Right renal pelvis (tissue), 4 donors: ENCODE measurements around the gene ATG9A. TPM values are rescaled to one million over a fixed set of nuclear protein-coding genes. Genes with fewer than 3 reads are reported as not detected.
A peak's percentile ranks its signal among the peaks of the same experiment; 100 is the strongest.

Experiments
- DNase-seq, 4 donors: peaks; one replicate each; pipeline ENCODE4 v3.0.0-alpha.2; 2013; ENCODE audit warnings: low read depth in 4 of 4, low spot score in 3 of 4, missing footprints in 1 of 4
- polyA plus RNA-seq, 4 donors: library from polyadenylated mRNA; unstranded; fragments of 120-200 nt; gene quantifications; one replicate each; pipeline ENCODE4 v1.2.1, GENCODE V29; 2013; ENCODE audit not compliant: insufficient read length in 4 of 4

ATG9A gene
- polyA plus RNA-seq, 4 donors, result 43.5 to 49.3 (median 45.6) TPM

GRCh38 chr2:219252900-219253752 is 23.7 kb upstream of the ATG9A start, which contains the start of gene TUBA4B:
TSS of gene TUBA4B (plus strand) at chr2:219253243. CDS start at chr2:219253408, 165 bp downstream.
- DNase-seq, result no peak

- no peak for DNase-seq
Observed at GRCh38 chr2:219252570-219252899, 23.1 kb upstream of the ATG9A start.

DNA sequence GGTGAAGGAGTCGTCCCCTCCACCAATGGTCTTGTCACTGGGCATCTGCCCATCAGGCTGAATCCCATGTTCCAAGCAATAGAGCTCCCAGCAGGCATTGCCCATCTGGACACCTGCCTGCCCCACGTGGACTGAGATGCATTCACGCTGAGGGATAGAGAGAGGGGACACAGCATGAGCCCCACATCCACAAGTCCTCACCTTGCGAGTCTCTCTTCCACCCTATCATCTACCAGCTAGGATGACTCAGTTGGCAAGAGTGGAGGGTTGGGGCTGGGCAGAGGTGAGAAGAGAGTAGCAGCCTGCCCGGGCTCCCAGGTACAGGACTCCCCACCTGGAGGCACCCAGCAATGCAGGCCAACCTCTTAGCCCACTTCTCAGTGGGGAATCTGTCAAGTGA is 22.6 kb upstream of the ATG9A start:
- DNase-seq, result no peak

GRCh38 chr2:219251656-219252055 is 22.2 kb upstream of the ATG9A start:
- DNase-seq, result no peak

- no peak for DNase-seq
Observed at GRCh38 chr2:219250049-219250781, 20.8 kb upstream of the ATG9A start.

DNA sequence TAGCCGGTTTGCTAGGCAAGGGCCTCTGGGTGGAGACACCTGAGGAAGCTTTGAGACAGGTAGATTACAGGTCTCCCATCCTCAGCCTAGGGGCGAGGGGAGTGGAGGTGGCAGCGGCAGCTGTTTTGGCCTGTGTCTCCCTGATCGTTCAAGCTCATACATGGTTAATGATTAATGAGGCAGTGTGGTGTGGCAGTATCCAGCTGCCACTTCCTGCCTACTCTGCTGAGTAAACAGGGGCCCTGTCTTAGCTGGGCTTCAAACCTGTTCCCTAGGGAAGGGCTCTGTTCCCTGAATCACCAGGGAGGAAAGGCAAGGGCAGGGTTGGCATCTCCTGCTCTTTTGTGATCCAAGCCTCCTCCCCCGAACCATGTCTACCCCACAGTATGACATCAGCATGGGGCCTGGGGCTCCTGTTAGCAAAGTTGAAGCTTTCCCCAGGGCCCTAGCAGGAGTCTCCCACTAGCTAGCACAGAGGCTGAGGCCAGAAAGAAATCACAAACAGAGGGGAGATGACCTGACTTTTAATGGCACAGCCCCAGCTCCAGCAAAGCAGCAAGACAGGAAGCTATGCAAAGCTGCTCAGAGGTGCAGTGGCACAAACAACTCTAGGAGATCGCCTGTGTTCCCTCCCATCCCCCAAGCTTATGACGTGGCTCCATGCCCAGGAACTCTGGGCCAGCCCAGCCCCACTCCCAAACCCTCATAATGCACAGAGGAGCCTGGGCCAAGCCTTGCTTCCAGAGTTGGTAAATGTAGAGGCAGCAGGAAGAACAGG is 20.0 kb upstream of the ATG9A start:
- DNase-seq, result peak in 1 of 4 donors; percentile 54

- DNase-seq, result no peak
Observed at GRCh38 chr2:219248845-219249202, 19.4 kb upstream of the ATG9A start.

GRCh38 chr2:219247678-219248642 is 18.5 kb upstream of the ATG9A start:
- DNase-seq, result no peak

DNA sequence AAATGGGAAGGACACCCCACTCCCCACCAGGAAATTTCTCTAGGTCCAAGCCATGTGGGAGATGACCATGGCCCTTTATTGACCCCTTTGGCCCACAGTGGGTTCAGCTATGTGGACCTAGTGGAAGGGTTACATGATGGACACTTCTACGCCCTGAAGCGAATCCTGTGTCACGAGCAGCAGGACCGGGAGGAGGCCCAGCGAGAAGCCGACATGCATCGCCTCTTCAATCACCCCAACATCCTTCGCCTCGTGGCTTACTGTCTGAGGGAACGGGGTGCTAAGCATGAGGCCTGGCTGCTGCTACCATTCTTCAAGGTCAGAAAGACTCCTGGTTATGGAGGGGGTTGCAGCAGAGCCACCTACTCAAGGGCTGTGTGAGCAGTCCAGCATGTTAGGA is 17.1 kb upstream of the ATG9A start:
- no peak for DNase-seq

DNA sequence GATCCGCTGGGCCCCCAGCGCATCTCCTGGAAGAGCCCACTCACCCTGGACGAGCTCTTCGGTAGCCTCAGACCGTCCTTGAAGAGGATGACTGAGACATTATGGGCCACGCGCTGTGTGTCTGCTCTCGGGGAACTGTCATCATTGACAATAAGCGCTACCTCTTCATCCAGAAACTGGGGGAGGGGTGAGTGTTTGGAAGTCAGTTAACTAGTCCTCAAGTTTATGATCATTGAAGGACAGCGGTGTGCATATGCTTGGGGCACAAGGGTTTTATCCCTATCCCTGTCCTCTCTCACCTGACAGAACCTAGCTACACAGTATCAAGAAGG is 16.4 kb upstream of the ATG9A start:
- DNase-seq, result no peak

GRCh38 chr2:219245148-219245898 is 15.9 kb upstream of the ATG9A start, which contains the start of the genes GLB1L and STK16:
TSS of gene GLB1L (minus strand) at chr2:219245444. CDS start at chr2:219243573, 1,871 bp downstream.
TSS of gene STK16 (plus strand) at chr2:219245479. CDS start at chr2:219246000, 521 bp downstream.
- peak; percentile 82 to 92 (median 90) for DNase-seq

GRCh38 chr2:219244789-219245147 is 15.3 kb upstream of the ATG9A start:
- no peak for DNase-seq

- no peak for DNase-seq
Observed at GRCh38 chr2:219243291-219243761, 13.9 kb upstream of the ATG9A start.

DNA sequence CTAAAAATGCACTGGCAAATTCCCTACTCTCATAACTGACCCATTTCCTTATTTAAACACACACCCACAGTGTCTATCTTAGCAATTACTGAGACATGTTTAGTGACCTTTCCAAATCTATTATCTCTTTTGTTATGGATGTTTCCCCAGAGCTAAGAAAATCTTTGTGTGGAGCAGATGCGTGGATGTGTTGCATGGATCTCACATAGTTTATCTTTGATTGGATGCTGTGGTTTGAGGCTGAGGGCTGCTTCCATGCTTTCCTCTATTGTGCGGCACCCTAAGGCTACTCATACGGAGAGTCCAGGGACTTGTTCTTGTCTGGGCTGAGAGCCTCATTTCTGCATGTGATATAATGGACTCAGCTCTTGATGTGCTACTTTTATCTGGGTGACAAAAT is 4.9 kb upstream of the ATG9A start:
- DNase-seq, result no peak

- DNase-seq, result no peak
Observed at GRCh38 chr2:219230059-219230540, 664 bp upstream of the ATG9A start.

DNA sequence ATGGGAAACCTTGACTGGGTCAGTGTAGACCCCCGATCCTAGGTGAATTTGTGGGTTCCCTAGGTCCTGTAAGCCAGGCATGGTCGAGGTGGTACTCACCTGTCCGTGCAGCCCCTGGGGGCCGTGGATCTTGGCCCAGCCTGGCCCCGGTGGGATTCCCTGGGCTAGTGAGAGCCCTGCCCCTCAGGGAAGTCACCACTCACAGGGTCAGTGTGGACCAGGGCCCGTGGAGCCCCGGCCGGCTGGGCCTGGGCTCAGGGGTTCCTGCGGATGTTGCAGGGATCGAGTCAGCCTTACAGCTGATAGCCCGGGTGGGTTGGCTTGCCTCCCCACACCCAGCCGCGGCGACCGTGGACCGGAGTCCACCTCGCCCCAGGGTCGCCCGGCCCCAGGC is 528 bp downstream of the ATG9A start:
- DNase-seq, result no peak

DNA sequence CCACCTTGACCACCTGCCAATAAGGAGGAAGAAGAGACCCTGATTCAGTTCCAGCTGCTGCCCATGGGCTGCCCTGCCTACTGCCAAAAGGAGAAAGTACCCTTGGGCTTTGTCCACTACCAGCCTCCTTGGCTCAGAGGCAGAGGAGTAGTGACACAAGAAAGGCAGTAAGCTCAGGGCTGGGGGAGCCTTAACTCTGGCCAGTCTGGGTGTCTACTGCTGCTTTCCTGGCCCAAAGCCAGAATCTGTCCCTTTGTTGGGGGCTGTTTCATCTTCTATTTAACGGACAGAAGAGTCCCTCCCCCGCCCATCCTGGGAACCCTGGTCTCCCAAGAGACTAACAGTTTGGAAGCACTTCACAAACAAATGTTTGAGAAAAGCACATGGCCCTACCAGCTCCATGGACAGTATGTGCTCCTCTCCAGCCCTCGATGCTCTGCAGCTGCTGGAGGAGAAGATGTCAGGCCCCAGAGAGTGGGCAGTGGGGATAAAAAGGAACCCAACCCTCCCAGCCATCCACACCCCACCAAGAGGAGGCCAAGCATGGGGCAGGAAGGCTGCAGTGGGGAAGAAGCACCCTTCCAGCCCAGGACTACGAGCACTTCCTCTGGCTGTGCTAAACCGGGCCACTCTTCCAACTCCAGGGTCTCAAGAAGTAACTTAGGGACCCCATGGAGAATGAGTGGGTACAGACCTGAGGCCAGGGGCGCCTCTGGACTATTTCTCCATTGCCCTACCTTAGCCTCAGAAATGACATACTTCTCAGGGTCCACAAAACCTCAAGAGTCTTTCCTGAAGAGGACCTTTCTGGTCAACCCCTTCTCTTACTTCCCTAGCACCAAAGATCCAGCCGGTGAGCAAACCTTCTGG is 1.2 kb downstream of the ATG9A start:
- DNase-seq, result no peak

DNA sequence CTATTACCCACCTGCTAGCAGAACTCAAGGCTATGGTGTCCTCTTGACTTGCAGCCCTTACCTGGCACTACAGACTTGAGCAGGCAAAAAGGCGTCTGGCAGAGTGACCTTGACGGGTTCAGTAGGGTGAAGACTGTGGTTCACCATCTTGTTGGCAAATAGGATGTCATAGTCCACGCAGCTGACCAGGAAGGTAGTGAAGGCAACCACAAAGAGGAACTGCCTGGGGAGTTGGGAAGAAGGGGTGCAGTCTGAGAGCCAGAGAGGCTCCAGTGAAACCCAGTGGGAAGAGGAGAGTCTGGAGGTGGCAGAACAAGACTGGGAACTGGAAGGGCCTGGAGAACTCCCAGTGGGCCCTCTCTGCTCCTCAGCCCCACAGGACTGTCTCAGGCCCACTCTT is 4.1 kb downstream of the ATG9A start:
- DNase-seq, result no peak
